WTC11 (cell line): ENCODE results near the gene WTIP. TPM values are rescaled to one million over a fixed set of nuclear protein-coding genes. Genes with fewer than 3 reads are reported as not detected.

Experiments used
- ATAC-seq: fragments of 200-7000 bp; cut with Tn5 transposase; 2 replicates; pipeline ENCODE4 v1.10.0; 2021; ENCODE audit warnings: mild to moderate bottlenecking, moderate library complexity
- CTCF ChIA-PET: fragments of 300-600 bp; sonication (Branson Sonifier 250); formaldehyde crosslinking; loops from one replicate; lab custom pipeline; 2021; ENCODE audit warnings: antibody characterized with exemption; lab: Charles Lee
- POLR2A ChIA-PET: fragments of 350-600 bp; sonication (Branson Sonifier 250); formaldehyde crosslinking; loops from one replicate; lab custom pipeline; 2021; ENCODE audit warnings: antibody characterized with exemption; lab: Charles Lee
- DNase-seq: peaks from one replicate; pipeline ENCODE4 v3.0.0; 2021; ENCODE audit warnings: low spot score
- H3K27ac Mint-ChIP-seq: 2 replicates; pipeline ENCODE4 v1.8.0; 2021; ENCODE audit warnings: mixed read lengths
- H3K27me3 Mint-ChIP-seq: 2 replicates; pipeline ENCODE4 v1.8.0; 2021; ENCODE audit warnings: low read depth, mild to moderate bottlenecking, moderate library complexity, mixed read lengths
- H3K36me3 Mint-ChIP-seq: 2 replicates; pipeline ENCODE4 v1.8.0; 2021; ENCODE audit warnings: mixed read lengths
- H3K4me1 Mint-ChIP-seq: 2 replicates; pipeline ENCODE4 v1.8.0; 2022; ENCODE audit warnings: mixed read lengths
- H3K4me3 Mint-ChIP-seq: 2 replicates; pipeline ENCODE4 v1.8.0; 2021; ENCODE audit warnings: mild to moderate bottlenecking, moderate library complexity, mixed read lengths
- H3K9me3 Mint-ChIP-seq: 2 replicates; pipeline ENCODE4 v1.8.0; 2021; ENCODE audit warnings: mixed read lengths
- ATF1 ChIP-seq: sonication (generic); formaldehyde crosslinking; IDR thresholded peaks from 2 replicates; pipeline ENCODE4 v1.8.1; 2023; ENCODE audit warnings: mild to moderate bottlenecking, moderate library complexity, missing genetic modification reagents
- ATF2 ChIP-seq: sonication (generic); formaldehyde crosslinking; IDR thresholded peaks from 2 replicates; pipeline ENCODE4 v1.8.1; 2022; ENCODE audit warnings: low read depth, missing genetic modification reagents, borderline replicate concordance
- CBFB ChIP-seq: sonication (generic); formaldehyde crosslinking; IDR thresholded peaks from 2 replicates; pipeline ENCODE4 v1.8.1; 2022; ENCODE audit warnings: mild to moderate bottlenecking, low read depth, missing genetic modification reagents
- EMX1 ChIP-seq: fragments of 250-450 bp; sonication (Bioruptor Pico); IDR thresholded peaks from 2 replicates; pipeline ENCODE4 v1.8.0; 2021; ENCODE audit warnings: mild to moderate bottlenecking
- ERG ChIP-seq: fragments of 250-450 bp; sonication (Bioruptor Pico); IDR thresholded peaks from 2 replicates; pipeline ENCODE4 v1.8.0; 2021; ENCODE audit warnings: mild to moderate bottlenecking
- FOXK1 ChIP-seq: sonication (generic); formaldehyde crosslinking; IDR thresholded peaks from 2 replicates; pipeline ENCODE4 v1.8.0; 2022; ENCODE audit warnings: mild to moderate bottlenecking, moderate library complexity, missing genetic modification reagents
- HMGA2 ChIP-seq: fragments of 250-450 bp; sonication (Bioruptor Pico); IDR thresholded peaks from 2 replicates; pipeline ENCODE4 v1.4.0; 2021; ENCODE audit warnings: mild to moderate bottlenecking, moderate library complexity
- MYBL2 ChIP-seq: sonication (generic); formaldehyde crosslinking; IDR thresholded peaks from 2 replicates; pipeline ENCODE4 v1.8.1; 2023; ENCODE audit warnings: mild to moderate bottlenecking, moderate library complexity, missing genetic modification reagents
- NR3C1 ChIP-seq: sonication (generic); formaldehyde crosslinking; conservative IDR thresholded peaks from 2 replicates; pipeline ENCODE4 v1.8.1; 2023; ENCODE audit warnings: low read depth, mild to moderate bottlenecking, missing genetic modification reagents
- PRDM15 ChIP-seq: sonication (generic); formaldehyde crosslinking; IDR thresholded peaks from 2 replicates; pipeline ENCODE4 v1.8.0; 2022; ENCODE audit warnings: missing genetic modification reagents
- PREB ChIP-seq: sonication (generic); formaldehyde crosslinking; IDR thresholded peaks from 2 replicates; pipeline ENCODE4 v1.8.1; 2022; ENCODE audit warnings: mild to moderate bottlenecking, missing genetic modification reagents, moderate library complexity, borderline replicate concordance
- SMAD3 ChIP-seq: sonication (generic); formaldehyde crosslinking; IDR thresholded peaks from 2 replicates; pipeline ENCODE4 v1.8.0; 2022; ENCODE audit warnings: missing genetic modification reagents, mild to moderate bottlenecking, borderline replicate concordance
- TP53 ChIP-seq: sonication (generic); formaldehyde crosslinking; IDR thresholded peaks from 2 replicates; pipeline ENCODE4 v1.8.1; 2023; ENCODE audit warnings: mild to moderate bottlenecking, missing genetic modification reagents
- USF1 ChIP-seq: sonication (generic); formaldehyde crosslinking; IDR thresholded peaks from 2 replicates; pipeline ENCODE4 v1.8.0; 2022; ENCODE audit warnings: mild to moderate bottlenecking, missing genetic modification reagents
- USF2 ChIP-seq: sonication (generic); formaldehyde crosslinking; IDR thresholded peaks from 2 replicates; pipeline ENCODE4 v1.8.1; 2023; ENCODE audit warnings: mild to moderate bottlenecking, missing genetic modification reagents, moderate library complexity
- ZBTB21 ChIP-seq: sonication (generic); formaldehyde crosslinking; IDR thresholded peaks from 2 replicates; pipeline ENCODE4 v1.8.1; 2023; ENCODE audit warnings: mild to moderate bottlenecking, missing genetic modification reagents, borderline replicate concordance
- ZNF219 ChIP-seq: sonication (generic); formaldehyde crosslinking; IDR thresholded peaks from 2 replicates; pipeline ENCODE4 v1.8.0; 2023; ENCODE audit warnings: missing genetic modification reagents, mild to moderate bottlenecking, borderline replicate concordance
- ZNF232 ChIP-seq: sonication (generic); formaldehyde crosslinking; IDR thresholded peaks from 2 replicates; pipeline ENCODE4 v1.8.0; 2022; ENCODE audit warnings: mild to moderate bottlenecking, missing genetic modification reagents
- ZNF396 ChIP-seq: fragments of 250-450 bp; sonication (Bioruptor Pico); IDR thresholded peaks from 2 replicates; pipeline ENCODE4 v1.8.0; 2021; ENCODE audit warnings: mild to moderate bottlenecking, moderate library complexity, borderline replicate concordance
- ZNF416 ChIP-seq: fragments of 250-450 bp; sonication (Bioruptor Pico); IDR thresholded peaks from 2 replicates; pipeline ENCODE4 v1.9.0; 2021; ENCODE audit warnings: mild to moderate bottlenecking, inconsistent platforms
- total RNA-seq: library from RNA; stranded (reverse); gene quantifications from 3 replicates; pipeline ENCODE4 v1.2.3, GENCODE V29; 2021

The WTIP gene
- total RNA-seq, 1 experiment from 2014 or later = 14.3 TPM

- no peak for TF ChIP-seq ERG (CRISPR knock-in tag)
- no peak for TF ChIP-seq ZNF396
- no peak for TF ChIP-seq ZNF232
- no peak for TF ChIP-seq ZNF219 (CRISPR knock-in tag)
- TF ChIP-seq ZBTB21 = no peak
- no peak for TF ChIP-seq TP53 (CRISPR knock-in tag)
- no peak for TF ChIP-seq PRDM15 (CRISPR knock-in tag)
- no peak for TF ChIP-seq EMX1 (CRISPR knock-in tag)
- TF ChIP-seq MYBL2 = no peak
- no peak for TF ChIP-seq NR3C1 (CRISPR knock-in tag)
- no peak for TF ChIP-seq PREB (CRISPR knock-in tag)
- TF ChIP-seq ZNF416 (CRISPR knock-in tag) = no peak
- no peak for TF ChIP-seq ATF2 (CRISPR knock-in tag)
- no peak for TF ChIP-seq USF1 (CRISPR knock-in tag)
- TF ChIP-seq SMAD3 (CRISPR knock-in tag) = no peak
- TF ChIP-seq CBFB (CRISPR knock-in tag) = no peak
- TF ChIP-seq ATF1 (CRISPR knock-in tag) = no peak
- TF ChIP-seq FOXK1 (CRISPR knock-in tag) = no peak
- TF ChIP-seq USF2 = no peak
- no peak for TF ChIP-seq HMGA2 (CRISPR knock-in tag)
- no peaks in the 10 kb centered on the region for H3K9me3 Mint-ChIP-seq
- peaks cover 19% of the 10 kb centered on the region for H3K4me1 Mint-ChIP-seq
- H3K4me3 Mint-ChIP-seq = no peak overlapping the region
- DNase-seq (no peak), ATAC-seq (no peak)
- H3K27me3 Mint-ChIP-seq = no peaks in the 10 kb centered on the region
- ChIA-PET POLR2A (no interaction called here), CTCF (interaction anchor here (0.8 to 1.4 kb wide), 2 partner anchors 13 to 27 kb away, joined by 3 to 4 read pairs; no protein-coding TSS in a partner anchor)
- peaks cover 75% of the 10 kb centered on the region for H3K36me3 Mint-ChIP-seq
- H3K27ac Mint-ChIP-seq = peak overlapping the region; percentile 68; the same call in 1 of the 2 replicates
These were observed 24.1 kb upstream of the WTIP start for GRCh38 chr19:34457446-34457845.
